Anterior cingulate cortex (tissue), 58 donors: ENCODE results near the gene STK26.
"Not testable (repeated sequence)": the region's sequence is repeated elsewhere in the genome, so short reads cannot be mapped to it uniquely, and the experiment has no call there.

Source experiments
- DNase-seq, 58 donors: peaks; one replicate each; lab custom pipeline; 2025; lab: John Stamatoyannopoulos, UW

STK26 gene

GRCh38 chrX:132090403-132091159 is 67.5 kb downstream of the STK26 start:
- no peak for DNase-seq

- peak in 29 of 58 donors; percentile 0 to 44 (median 1) for DNase-seq
Observed at GRCh38 chrX:132092439-132093065, 69.5 kb downstream of the STK26 start.

- no peak for DNase-seq
Observed at GRCh38 chrX:132093239-132093860, 70.2 kb downstream of the STK26 start.

DNA sequence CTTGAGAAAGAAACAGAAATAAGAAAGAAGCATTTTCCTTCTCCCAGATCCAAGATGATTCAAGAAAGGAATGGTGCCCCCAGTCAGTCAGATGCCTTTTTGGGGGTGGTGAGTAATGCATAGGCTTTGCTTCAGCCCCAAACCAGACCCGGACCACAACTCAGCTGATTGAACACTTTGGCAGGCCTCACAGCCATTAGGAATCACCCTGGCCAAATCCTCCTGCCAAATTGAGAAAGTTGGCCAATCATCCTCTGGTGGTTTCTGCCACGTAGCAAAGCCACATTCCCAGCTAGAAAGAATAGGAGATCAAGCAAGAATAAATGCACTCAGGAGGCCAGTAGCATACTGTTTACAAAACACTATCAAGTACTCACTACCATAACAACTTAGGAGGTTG is 71.1 kb downstream of the STK26 start:
- DNase-seq: no peak

DNA sequence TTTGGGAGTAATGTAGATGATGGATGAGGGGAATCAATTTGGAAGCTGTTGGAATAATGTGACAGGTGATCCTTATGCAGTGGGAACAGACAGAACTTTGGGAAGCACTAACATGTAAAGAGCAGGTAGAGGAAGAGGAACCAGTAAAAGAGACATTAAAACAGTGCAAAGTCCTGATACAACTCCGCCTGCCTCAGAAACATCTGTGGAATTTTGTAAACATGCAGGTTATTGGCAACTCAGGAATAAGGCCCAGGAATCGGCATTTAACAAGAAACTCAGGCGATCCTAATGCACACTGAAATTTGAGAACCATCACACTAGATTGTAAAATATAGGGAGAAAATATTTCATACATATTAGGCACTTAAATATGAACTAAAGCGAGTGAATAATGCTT is 75.6 kb downstream of the STK26 start:
- not testable (repeated sequence) for DNase-seq

GRCh38 chrX:132101206-132101605 is 78.1 kb downstream of the STK26 start:
- DNase-seq: no peak

DNA sequence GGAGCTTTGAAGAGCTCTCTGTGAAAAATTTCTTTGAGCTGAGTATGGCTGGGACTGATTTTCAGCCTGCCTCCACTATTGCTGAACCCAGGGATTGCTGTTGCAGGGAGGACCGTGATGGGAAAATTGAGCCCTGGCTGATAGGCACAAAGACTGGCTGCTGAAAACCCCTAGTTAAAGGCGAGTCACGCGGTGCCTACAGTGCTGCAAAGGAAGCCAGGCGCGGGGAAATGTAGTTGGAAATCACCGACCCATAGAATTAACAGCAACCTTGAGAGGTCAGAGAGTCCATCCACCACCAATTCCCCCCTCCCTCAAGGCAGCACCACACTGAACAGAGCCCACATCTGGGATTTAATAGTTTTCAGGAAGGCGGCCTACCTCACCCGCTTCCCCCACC is 78.7 kb downstream of the STK26 start:
- no peak for DNase-seq

DNA sequence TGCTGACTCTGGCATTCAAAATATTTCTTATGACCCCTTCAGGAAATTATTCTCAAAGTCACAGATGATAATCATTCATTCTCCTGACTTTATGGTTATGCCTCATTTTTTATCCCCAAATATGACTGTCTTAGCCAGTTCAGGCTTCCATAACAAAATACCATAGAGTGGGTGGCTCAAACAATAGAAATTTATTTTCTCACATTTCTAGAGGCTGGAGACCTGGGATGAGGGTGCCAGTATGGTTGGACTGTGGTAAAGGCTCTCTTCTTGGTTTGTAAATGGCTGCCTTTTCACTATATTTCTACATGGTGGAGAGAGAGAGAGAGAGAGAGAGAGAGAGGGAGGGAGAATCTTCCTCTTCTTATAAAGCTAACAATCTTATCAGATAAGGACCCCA is 84.2 kb downstream of the STK26 start:
- no peak for DNase-seq

- DNase-seq: no peak
Observed at GRCh38 chrX:132114607-132115006, 91.5 kb downstream of the STK26 start.

- DNase-seq: no peak
Observed at GRCh38 chrX:132115792-132116191, 92.7 kb downstream of the STK26 start.

GRCh38 chrX:132118358-132118757 is 95.3 kb downstream of the STK26 start:
- DNase-seq: no peak

DNA sequence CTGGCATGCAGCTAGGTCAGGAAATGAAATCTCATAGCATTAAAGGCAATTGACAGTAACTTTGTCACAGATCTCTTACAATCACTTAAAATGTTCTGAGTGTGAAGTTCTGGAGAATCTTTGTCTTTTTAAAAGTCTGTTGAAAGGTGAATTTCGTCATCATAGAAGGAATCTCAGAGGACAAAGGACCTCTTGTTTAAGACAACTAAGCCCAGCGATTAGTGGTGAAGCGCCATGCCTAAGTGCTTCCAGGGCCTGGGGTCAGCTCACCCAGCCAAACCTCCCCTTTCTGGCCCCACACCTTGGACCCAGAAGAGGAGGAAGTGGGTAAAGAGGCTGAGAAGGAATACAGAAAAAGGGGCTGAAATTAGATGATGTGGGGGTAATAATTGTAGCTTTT is 96.2 kb downstream of the STK26 start:
- DNase-seq: no peak

GRCh38 chrX:132119821-132120515 is 96.9 kb downstream of the STK26 start:
- DNase-seq: no peak

- no peak for DNase-seq
Observed at GRCh38 chrX:132120913-132121312, 97.8 kb downstream of the STK26 start.
